Panc1 (cell line): ENCODE measurements around the gene VWA8. TPM values are rescaled to one million over a fixed set of nuclear protein-coding genes. Genes with fewer than 3 reads are reported as not detected.

Experiments
- ATAC-seq: fragments of 200-7000 bp; cut with Tn5 transposase; 2 replicates; pipeline ENCODE4 v1.9.1; 2020; ENCODE audit warnings: mild to moderate bottlenecking, moderate library complexity
- BruUV-seq: library from RNA; stranded (reverse); fragments of 400-500 nt; replicated peaks from 2 replicates; lab custom pipeline; 2021; lab: Mats Ljungman, UMichigan
- CTCF ChIA-PET: fragments of 300-600 bp; sonication (Branson Sonifier 250); formaldehyde crosslinking; loops from one replicate; lab custom pipeline; 2022; ENCODE audit warnings: antibody characterized with exemption; lab: Charles Lee
- POLR2A ChIA-PET: fragments of 300-600 bp; sonication (Branson Sonifier 250); formaldehyde crosslinking; loops from one replicate; lab custom pipeline; 2022; ENCODE audit warnings: antibody characterized with exemption; lab: Charles Lee
- DNase-seq: peaks from one replicate; pipeline ENCODE4 v3.0.0-alpha.2; 2010; ENCODE audit warnings: low read depth, low spot score
- H3K27ac ChIP-seq: 2 replicates; pipeline ENCODE4 v1.5.1; 2011; ENCODE audit warnings: mild to moderate bottlenecking, low read length, inconsistent platforms
- H3K27me3 ChIP-seq: fragments of 200-500 bp; sonication (Bioruptor generic); 2 replicates; pipeline ENCODE4 v1.6.0; 2014; ENCODE audit warnings: low read length, inconsistent platforms; ENCODE audit not compliant: control insufficient read depth, insufficient read depth
- H3K36me3 ChIP-seq: fragments of 200-500 bp; sonication (Bioruptor generic); 2 replicates; pipeline ENCODE4 v1.5.1; 2014; ENCODE audit warnings: inconsistent platforms, mild to moderate bottlenecking, low read length, moderate library complexity; ENCODE audit not compliant: control insufficient read depth, insufficient read depth
- H3K4me1 ChIP-seq: 2 replicates; pipeline ENCODE4 v1.5.1; 2011; ENCODE audit warnings: inconsistent platforms, mild to moderate bottlenecking, low read length, moderate library complexity; ENCODE audit not compliant: control insufficient read depth, insufficient read depth
- H3K4me3 ChIP-seq, 2 experiments: 2 replicates each; pipeline ENCODE4 v1.5.1; 2011 to 2012; ENCODE audit warnings: low read depth in 2 of 2, low read length in 2 of 2, mild to moderate bottlenecking in 2 of 2, inconsistent platforms in 1 of 2, moderate library complexity in 1 of 2
- H3K9me3 ChIP-seq: fragments of 200-500 bp; sonication (Bioruptor generic); 2 replicates; pipeline ENCODE4 v1.5.1; 2014; ENCODE audit warnings: low read depth, mild to moderate bottlenecking, inconsistent platforms, low read length, moderate library complexity; ENCODE audit not compliant: control insufficient read depth, insufficient read depth
- CTCF ChIP-seq: fragments of 450-650 bp; IDR thresholded peaks from 2 replicates; pipeline ENCODE4 v1.5.1; 2017; ENCODE audit warnings: mild to moderate bottlenecking
- POLR2AphosphoS5 ChIP-seq: IDR thresholded peaks from 2 replicates; pipeline ENCODE4 v1.6.1; 2012; ENCODE audit warnings: mild to moderate bottlenecking, low read depth, low read length, moderate library complexity
- SIN3A ChIP-seq: IDR thresholded peaks from 2 replicates; pipeline ENCODE4 v1.6.1; 2012; ENCODE audit warnings: low read depth, mild to moderate bottlenecking, low read length, moderate library complexity, borderline replicate concordance; ENCODE audit not compliant: insufficient read depth
- TCF7L2 ChIP-seq: IDR thresholded peaks from 2 replicates; pipeline ENCODE4 v1.6.1; 2011; ENCODE audit warnings: mild to moderate bottlenecking, low read depth, low read length, inconsistent platforms
- in situ Hi-C: cut with HindIII; loops from 2 replicates; pipeline ENCODE4 v1.10.0; 2016; ENCODE audit warnings: low sequenced_read_pairs, low pct_unique_long_range_greater_than_20kb
- intact Hi-C: fragments of 100-400 bp; cut with micrococcal nuclease; formaldehyde crosslinking; loops from one replicate; pipeline ENCODE4 v1.10.0; 2022; ENCODE audit not compliant: unreplicated experiment
- total RNA-seq: library from RNA; stranded (reverse); gene quantifications from one replicate; pipeline ENCODE4 v1.2.1, GENCODE V29; 2021; ENCODE audit not compliant: unreplicated experiment
- TF ChIP-seq, protein P1 (sequence below), 2 experiments: IDR thresholded peaks; 2 replicates each; pipeline ENCODE4 v1.6.1; 2011 to 2012; ENCODE audit warnings: low read depth in 2 of 2, control low read depth in 1 of 2, low read length in 1 of 2, mild to moderate bottlenecking in 1 of 2, moderate library complexity in 1 of 2; ENCODE audit not compliant: insufficient read depth in 1 of 2

VWA8 gene
- total RNA-seq, 1 experiment from 2014 or later: 11.2 TPM

- no TSS peak for BruUV-seq
- Histone ChIP-seq H3K27ac (no peak overlapping the region), H3K4me3 (no peak overlapping the region), H3K27me3 (no peaks in the 10 kb centered on the region), H3K36me3 (no peaks in the 10 kb centered on the region), H3K4me1 (no peaks in the 10 kb centered on the region), H3K9me3 (no peaks in the 10 kb centered on the region)
- ATAC-seq: no peak
- in situ Hi-C loops: no loop called here
- ChIA-PET POLR2A (no interaction called here), CTCF (no interaction called here)
- DNase-seq: no peak
- intact Hi-C loops: no loop called here
- no peak for TF ChIP-seq TCF7L2
- TF ChIP-seq, protein P1, sequence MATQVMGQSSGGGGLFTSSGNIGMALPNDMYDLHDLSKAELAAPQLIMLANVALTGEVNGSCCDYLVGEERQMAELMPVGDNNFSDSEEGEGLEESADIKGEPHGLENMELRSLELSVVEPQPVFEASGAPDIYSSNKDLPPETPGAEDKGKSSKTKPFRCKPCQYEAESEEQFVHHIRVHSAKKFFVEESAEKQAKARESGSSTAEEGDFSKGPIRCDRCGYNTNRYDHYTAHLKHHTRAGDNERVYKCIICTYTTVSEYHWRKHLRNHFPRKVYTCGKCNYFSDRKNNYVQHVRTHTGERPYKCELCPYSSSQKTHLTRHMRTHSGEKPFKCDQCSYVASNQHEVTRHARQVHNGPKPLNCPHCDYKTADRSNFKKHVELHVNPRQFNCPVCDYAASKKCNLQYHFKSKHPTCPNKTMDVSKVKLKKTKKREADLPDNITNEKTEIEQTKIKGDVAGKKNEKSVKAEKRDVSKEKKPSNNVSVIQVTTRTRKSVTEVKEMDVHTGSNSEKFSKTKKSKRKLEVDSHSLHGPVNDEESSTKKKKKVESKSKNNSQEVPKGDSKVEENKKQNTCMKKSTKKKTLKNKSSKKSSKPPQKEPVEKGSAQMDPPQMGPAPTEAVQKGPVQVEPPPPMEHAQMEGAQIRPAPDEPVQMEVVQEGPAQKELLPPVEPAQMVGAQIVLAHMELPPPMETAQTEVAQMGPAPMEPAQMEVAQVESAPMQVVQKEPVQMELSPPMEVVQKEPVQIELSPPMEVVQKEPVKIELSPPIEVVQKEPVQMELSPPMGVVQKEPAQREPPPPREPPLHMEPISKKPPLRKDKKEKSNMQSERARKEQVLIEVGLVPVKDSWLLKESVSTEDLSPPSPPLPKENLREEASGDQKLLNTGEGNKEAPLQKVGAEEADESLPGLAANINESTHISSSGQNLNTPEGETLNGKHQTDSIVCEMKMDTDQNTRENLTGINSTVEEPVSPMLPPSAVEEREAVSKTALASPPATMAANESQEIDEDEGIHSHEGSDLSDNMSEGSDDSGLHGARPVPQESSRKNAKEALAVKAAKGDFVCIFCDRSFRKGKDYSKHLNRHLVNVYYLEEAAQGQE (IDR thresholded peaks at IDR 0.05; ENCODE audit: insufficient read depth in 1 of 2, low read depth in 2 of 2, low read length in 1 of 2): no peak
- TF ChIP-seq SIN3A: no peak
- TF ChIP-seq CTCF: no peak
- no peak for TF ChIP-seq POLR2AphosphoS5
Measured at GRCh38 chr13:41631296-41631965, 329.5 kb downstream of the VWA8 start.

DNA sequence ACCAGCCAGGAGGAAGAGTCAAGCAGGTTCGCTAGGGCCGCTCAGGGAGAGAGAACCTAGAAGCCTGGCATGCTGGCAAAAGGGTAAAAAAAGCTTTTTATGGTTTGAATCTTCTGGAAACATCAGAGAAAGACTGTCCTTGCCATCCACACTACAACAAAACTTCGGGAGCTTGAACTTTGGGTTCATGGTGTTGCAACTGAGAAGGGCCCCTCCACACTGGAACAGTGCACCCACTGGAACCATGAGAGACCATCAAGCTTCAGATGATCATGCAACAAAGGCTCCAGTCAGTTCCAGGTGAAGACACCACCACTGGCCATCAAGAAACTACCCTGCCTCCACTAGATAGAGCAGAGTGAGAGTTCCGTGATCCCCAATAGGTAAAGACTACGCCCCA, 333.5 kb downstream of the VWA8 start:
- intact Hi-C loops: no loop called here
- CTCF ChIA-PET: no interaction called here
- no TSS peak for BruUV-seq

More for the DNA sequence above, 333.5 kb downstream of the VWA8 start:
- DNase-seq (no peak), ATAC-seq (no peak)
- Histone ChIP-seq H3K27me3 (no peaks in the 10 kb centered on the region), H3K36me3 (no peaks in the 10 kb centered on the region), H3K4me1 (no peaks in the 10 kb centered on the region), H3K27ac (no peak overlapping the region), H3K4me3 (no peak overlapping the region), H3K9me3 (no peaks in the 10 kb centered on the region)
- in situ Hi-C loops: no loop called here
- TF ChIP-seq TCF7L2 (no peak), CTCF (no peak), POLR2AphosphoS5 (no peak), SIN3A (no peak)
- TF ChIP-seq, protein P1 (IDR thresholded peaks at IDR 0.05; ENCODE audit: insufficient read depth in 1 of 2, low read depth in 2 of 2, low read length in 1 of 2): no peak
- POLR2A ChIA-PET: no interaction called here
